Ovary (tissue), 3 donors: ENCODE results near the gene COL4A4.

ENCODE experiments used
- CTCF ChIP-seq, 3 donors: fragments of 450-650 bp in 2 of 3; fragments of 200-600 bp in 1 of 3; IDR thresholded peaks; one replicate each; pipeline versions ENCODE4 v1.5.1 to v1.8.0; 2016 to 2022; ENCODE audit warnings: antibody characterized with exemption in 3 of 3, mild to moderate bottlenecking in 1 of 3
- EP300 ChIP-seq: sonication (generic); formaldehyde crosslinking; IDR thresholded peaks from one replicate; pipeline ENCODE4 v1.6.1; 2017; ENCODE audit warnings: antibody characterized with exemption
- POLR2A ChIP-seq: fragments of 450-650 bp; IDR thresholded peaks from one replicate; pipeline ENCODE4 v1.6.1; 2017; ENCODE audit warnings: antibody characterized with exemption, mild to moderate bottlenecking, moderate library complexity
- donor health status: DM: no; HTN: no; CAD: no.

- TF ChIP-seq CTCF (IDR thresholded peaks at IDR 0.05): no peak
- TF ChIP-seq EP300: no peak
- no peak for TF ChIP-seq POLR2A
Observed at GRCh38 chr2:227057060-227057459, 106.9 kb downstream of the COL4A4 start.
